ENCODE data around the gene CPVL.

CPVL gene

DNA sequence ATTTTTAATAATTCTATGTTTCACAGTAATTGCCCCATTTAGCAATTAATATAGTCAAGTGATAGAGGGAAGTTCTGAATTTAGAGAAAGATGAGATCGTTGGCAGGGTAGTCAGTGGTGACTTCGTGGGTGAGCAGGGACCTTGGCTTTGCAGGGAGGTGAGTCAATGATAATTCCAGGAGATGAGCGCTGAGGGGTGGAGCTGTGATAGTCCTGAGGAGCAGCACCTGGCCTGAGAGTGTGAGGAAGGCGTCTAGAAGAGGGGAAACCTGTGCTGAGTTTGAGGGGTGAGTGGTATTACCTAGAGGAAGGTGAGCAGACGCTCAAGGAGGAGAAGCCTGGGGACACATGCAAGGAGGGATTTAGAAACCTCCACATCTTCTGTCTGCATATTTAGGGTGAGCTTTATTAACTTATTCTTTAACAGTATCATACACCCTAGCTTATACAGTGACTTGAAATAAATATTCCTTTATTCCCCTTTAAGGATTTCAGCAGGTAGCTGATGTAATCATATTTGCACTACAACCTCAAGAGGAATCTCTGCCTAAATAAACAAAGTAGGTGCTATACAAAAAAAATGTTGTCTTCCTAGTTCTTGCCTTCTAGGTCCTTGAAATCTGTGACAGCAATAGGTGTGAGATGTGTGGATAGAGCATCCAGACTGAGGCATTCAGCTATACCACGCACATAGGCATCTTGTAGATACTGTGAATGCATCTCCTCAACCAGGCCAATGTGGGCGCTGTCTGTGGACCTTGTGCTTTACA is 186.1 kb downstream of the CPVL start:
- no peak for DNase-seq

DNA sequence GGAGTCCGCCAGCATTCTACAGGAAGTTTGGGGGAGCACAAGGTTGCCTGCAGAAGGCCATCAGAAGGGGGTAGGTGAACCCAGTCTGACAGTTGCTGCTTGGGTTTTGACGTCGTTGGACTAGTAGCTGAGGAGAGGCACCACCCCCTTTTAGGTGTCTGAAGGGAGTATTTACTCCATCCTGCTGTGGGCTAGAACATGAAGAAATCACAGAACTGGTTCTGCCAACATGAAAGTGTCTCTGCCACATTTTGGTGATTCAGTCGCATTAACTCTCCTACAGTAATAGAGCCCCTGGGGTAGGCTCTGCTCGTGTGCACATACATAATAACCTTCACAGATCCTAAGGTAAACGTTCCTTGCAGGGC is 187.4 kb downstream of the CPVL start:
- no peak for DNase-seq

DNA sequence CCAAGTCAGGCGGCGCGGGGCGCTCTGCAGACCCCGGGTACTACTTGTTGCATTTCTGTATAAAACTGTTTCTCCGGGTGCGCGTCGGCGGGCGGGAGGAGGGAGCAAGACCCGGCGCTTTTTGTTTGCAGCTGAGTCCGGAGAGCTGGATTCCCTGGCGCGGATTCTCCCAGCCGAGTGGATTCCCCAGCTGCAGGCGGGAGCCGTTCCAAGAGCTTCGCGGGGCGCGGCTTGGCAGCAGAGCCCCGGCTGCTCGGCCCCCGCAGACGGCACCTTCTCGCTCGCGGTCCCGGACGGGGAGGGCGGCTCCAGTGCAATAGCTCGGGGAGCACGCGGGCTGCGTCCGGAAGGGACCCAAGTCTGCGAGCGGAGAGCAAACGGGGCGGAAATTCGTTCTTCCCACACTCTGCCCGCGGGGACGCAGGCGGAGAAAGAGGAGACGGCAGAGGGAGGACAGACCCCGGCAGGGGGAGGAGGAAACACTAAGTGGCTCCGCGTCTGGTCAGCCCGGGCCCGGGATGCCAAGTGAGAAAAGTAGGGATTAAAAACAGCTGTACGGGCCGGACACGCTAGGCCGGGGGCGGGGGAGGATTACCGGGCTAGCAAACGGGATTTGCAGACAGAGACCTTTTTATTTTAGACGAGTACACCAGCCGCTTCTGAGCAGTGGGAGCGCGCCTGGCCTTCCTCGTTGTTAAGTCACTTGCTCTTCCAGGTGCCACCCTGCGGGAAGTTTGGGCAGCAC is 187.9 kb downstream of the CPVL start, which contains the start of gene TRIL:
TRIL (minus strand) TSS at position 96 of the 745 bp plus-strand sequence. CDS start 284 bp downstream, outside the sequence.
- DNase-seq = no peak

DNA sequence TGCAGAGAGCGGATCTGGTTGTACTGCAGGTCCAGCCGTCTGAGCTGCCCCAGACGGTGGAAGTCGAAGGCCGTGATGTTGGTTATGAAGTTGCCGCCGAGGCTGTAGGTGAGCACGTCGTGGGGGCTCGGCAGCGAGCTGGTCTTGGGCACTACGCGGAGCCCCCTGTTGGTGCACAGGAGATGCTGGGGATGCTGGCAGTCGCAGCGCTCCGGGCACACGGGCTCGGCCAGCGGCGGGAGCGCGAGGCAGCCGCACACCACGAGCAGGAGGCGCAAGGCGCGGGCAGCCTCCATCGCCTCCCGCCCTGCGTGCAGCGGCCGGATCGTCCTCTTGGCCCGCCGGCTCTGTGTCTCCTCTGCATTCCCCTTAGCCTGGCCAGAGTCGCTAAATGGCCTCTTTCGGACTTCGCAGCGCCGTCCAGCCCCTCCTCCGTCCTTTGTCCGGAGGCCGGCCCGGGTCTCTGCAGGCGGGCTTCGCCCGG is 188.5 kb downstream of the CPVL start:
- DNase-seq = no peak

DNA sequence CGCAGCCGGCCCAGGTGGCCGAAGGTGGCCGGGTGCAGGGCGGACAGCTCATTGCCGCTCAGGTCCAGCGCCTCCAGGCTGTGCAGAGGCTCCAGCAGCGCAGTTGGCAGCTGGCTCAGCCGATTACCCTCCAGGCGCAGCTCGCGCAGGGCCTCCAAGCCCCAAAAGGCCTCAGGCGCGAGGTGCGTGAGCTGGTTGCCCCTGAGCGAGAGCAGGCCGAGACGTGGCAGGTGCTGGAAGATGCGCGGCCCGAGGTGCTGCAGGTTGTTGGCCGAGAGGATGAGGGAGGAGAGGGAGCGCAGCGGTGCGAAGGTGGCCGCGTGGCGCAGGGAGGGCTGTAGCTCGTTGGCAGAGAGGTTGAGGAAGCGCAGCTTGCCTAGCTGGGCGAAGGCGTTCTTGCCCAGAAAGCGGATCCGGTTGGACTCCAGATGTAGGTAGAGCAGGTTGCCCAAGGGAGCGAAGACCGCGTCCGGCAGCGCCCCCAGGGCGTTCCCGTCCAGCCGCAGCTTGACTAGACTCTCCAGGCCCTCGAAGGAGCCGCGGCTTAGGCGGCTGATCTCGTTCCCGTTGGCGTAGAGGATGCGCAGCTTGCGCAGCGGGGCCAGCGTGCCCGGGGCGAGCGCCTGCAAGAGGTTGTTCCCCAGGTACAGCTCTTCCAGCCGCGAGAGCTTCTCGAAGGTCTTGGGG is 189.1 kb downstream of the CPVL start:
- DNase-seq = no peak

DNA sequence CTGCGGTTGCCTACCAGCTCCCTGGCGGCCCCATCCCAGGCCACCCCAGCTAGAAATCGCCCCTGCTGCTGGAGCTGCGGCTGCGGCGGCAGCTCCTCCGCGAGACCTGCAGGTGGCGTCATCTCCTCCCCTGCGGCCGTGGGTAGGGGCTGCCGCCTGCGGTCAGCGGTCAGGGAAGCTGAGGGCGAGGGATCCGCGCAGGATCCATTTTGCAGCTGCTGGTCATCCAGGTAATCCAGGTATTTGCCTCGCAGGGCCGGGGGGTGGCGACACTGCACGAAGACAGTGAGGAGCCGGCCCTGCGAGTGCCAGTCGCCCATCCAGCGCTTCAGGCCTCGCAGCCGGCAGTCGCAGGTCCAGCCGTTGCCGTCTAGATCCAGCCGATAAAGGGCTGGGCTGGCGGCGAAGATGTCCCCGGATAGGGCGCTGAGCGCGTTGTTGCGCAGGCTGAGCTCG is 189.7 kb downstream of the CPVL start:
- no peak for DNase-seq

DNA sequence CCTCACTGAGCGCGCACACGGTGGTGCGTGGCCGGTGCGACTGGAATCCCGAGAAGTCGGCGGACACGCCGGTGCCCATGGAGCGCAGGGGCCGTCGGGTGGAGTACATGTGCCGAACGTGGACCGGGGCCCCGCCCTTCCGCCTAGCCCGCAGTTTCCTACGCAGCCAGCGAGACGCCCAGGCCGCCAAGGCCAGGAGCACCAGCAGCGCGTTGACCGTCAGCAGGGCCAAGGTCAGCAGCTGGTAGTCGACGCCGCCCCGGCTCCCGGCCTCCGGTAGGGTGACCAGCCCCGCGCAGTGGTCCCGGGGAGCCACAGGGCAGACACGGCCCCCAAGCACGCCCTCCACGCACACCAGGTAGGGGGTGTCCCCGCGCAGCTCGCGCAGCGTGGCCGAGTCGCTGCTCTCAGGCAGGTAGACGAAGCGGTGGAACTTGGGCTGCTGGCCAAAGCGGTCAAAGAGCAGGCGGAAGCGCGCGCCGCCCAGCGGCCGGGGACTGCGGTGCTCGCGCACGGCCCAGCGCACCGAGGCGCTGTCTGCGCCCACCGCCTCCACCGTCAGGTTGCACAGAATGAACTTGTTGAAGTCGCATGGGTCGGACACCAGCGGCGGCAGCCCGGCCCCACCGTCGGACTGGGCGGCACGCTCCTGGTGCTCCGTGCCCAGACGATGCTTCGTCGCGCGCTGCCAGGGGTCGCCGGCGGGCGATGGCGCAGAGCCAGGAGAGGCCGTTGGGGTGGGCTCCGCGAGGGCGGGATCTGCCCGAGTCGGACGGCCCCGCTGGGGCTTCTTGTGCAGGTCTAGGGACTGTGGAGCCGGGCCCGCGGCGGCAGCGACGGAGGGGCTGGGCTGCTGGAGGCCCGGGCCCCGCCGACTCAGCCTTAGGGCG is 190.4 kb downstream of the CPVL start:
- DNase-seq = peak; percentile 24

DNA sequence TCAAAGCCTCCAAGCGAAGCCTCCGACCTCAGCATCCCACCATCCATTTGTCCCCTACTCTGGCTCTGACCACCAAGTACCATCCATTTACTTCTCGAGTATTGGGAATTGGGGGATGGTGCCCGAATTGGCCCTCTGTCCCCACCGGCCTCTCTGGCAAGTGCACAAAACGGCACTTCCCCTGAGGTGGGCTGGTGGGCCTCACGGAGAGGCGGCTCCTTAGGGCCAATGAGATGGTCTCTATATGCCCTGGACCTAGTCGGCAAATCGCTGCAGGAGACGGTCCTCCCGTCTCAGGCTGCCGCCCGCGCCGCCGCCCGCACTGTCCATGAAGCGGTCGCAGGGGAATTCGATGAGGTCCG is 191.0 kb downstream of the CPVL start:
- DNase-seq = no peak

DNA sequence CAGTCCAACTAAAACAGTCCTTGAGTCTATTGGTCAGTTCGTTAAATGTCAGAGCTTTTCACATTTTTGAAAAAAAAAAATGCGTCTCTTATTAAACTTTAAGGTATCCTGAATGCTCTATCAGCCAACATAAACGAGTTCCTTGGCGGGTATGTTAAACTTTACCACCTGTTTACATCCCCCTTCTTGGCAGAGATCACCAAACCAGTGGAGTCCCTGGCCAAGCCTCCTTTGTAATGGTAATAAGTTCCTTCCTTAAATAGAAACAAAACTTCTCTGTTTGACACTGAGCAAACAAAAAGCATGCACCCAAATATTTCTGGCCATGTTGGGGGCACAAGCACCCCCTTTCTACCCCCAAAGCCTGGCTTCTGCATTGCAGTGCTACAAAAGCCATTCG is 191.4 kb downstream of the CPVL start:
- no peak for DNase-seq

DNA sequence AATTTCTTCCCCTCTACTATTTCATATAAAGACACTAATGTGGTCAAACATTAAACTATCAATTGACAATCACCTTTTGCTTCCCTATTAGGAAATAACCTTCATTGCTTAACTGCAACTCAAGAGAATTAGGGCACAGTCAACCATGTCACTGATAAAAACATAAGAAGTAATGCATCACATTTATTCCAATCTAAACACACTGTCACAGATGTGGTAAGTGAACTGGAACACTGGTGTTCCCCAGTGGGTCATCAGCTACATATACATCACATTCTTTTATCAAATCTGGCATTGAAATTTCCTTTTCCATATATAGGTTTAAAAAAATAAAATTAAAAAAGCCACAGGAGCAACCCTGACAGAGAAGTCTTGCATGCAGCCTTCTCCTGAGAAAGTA is 191.9 kb downstream of the CPVL start:
- DNase-seq = no peak

DNA sequence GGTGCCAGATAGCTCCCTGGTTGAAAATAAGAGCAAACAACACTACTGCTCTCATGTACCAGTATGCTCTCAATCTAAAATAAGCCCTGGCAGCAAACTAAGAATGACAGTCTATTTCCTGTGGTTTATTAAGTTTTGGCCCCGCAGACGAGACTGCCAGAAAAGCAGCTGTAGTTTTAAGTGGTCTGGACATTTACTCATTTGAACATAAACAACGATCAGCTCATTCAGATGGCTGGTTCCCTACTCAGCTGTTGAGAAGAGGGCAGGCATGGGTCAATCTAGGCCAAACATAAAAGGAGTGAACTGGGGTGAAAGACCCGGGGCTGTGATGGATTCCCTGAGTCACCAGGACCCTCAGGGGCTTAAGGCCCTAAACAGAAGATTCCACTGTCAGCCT is 192.7 kb downstream of the CPVL start:
- no peak for DNase-seq
